NCI-H2171 (cell line): Measurements from ENCODE around the gene MGMT.

Experiments
- DNase-seq: peaks from one replicate; lab custom pipeline; 2025; lab: John Stamatoyannopoulos, UW

The MGMT gene

DNA sequence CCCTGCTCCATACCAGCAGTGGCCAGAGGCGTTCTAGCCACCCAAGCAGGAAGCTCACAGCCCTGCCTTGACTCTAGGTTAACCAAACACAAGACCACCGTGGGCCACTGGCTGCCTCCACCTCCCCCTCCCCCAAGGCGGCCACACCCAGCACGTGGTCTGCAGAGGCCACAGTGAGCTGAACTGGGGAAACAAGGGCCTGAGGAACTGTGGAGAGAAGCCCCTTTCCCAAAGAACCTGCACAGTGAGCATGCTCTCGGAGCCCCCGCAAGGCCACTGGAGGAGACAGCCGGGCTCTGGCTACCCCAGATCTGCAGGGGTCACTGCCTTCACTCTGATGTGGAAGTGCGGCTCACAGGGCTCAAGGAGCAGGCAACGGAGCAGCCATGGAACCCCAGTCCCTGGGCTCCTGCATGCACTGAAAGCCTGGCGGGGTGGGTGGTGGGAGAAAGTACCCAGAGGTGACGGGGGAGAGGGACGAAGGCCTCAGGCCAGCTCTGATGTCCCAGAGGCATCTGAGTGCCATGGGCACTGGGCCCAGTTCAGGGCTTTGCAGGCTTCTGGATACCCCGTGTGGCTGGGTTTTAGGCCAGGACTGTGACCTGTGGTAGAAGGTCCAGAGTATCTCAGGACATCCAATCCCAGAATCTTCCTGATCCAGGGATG is 307.8 kb downstream of the MGMT start:
- DNase-seq, result no peak

DNA sequence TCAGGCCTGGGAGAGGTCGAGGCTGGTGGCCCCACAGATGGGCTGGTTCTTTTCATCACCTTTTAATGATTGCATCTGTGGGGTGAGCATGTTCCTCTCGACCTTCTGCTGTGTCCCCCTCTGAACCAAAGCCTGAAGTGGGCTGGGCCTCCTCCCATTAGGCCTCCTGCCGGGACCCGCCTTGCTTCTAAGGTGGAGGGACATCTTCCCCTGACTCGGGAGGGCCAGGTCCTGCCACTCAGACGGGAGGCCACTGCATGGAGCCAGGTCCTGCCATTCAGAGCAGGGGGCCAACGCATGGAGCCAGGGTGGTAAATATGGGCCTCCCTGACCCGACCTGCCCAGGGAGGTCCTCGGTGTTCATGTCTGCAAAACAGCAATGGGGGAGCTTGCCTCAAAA is 308.6 kb downstream of the MGMT start:
- DNase-seq, result no peak

DNA sequence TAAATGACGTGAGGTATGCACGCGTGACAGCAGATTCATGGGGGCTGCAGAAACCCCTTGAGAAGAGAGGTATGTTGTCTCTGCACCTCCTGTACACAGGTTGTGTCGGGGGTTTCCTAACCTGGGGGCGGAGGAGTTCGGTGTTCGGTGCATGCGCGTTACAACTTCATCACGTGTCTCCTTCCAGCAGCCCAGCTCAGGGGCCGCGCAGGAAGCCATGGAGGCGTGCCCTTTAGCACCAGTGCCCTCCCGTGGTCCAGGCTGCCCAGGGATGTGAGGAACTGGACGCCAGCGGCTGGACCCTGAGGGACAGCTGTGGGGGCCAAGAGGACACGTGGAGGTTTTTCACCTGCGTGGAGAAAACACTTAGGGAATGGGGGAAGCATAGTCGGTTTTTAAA is 310.6 kb downstream of the MGMT start:
- DNase-seq, result no peak

DNA sequence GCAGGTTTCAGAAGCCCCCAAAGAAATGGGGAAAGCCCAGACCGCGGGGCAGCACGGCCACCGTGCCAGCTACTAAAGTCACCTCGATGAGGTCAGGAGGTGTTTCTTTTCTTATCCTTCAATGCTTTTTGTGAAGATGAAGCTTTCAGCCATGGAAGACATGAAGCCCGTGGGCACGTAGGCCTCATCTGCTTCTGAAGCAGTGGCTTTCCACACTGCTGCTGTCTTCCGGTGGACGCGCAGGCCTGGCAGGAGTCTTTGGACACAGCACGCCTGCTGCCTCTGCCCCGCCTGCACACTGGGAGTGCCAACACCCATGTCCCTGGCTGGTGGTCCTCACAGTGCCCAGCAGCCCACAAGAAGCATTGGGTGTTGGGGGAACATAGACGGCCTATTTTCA is 311.5 kb downstream of the MGMT start:
- DNase-seq, result no peak

DNA sequence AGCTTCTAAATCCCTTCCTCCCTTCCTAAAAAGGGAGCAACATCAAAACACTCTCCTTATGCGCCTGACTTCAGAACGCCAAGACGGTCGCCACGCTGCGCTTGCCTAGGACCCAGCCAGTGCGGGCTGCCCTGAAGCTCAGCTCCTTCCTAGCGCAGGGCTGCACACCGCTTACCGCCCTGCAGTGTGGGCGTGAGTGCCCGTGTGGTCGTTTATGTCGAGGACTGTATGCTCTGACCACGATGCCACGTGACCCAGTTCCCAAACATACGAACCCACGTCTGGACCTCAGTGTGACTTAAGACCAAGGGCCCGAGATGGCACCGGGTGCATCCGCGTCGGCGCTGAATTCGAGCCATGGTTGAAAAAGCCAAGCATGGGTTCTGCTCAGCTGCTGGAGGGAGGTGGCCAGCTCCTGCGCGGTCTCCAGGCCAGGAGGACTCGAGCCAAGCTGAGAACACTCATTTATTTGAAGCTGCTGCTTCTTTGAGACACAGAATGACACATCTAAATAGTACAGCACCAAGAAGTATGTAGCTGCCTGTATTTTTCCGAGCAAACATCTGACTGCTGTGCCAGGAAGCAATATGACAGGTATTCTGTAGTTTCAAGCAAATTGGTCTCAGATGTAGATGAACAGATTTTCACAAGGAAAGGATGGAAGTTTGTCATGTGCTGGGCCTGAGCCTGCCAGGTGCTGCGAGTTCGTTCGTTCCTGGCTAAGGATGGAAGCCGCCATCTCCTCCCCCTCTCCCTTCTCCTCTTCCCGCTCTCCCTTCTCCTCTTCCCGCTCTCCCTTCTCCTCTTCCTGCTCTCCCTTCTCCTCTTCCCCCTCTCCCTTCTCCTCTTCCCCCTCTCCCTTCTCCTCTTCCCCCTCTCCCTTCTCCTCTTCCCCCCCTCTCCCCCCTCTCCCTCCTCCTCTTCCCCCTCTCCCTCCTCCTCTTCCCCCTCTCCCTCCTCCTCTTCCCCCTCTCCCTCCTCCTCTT is 312.4 kb downstream of the MGMT start:
- DNase-seq, result no peak

DNA sequence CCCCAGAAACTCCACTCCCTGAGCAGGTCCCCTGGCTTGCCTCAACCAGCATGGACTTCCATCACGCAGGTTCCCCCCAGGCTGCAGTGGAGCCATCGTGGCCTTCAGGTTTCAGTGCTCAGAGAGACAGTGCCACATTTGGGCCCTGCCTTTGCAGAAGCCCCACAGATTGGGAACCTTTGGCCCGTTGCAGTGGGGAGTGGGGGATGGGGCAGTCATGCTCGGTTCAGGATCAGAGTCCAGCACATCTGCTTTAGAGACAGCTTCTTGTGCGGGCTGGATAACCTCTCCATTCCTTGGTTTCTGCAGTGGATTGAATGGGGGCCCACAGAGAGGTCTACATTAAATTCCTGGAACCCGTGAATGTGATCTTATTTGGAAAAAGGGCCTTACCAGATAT is 313.2 kb downstream of the MGMT start:
- no peak for DNase-seq

DNA sequence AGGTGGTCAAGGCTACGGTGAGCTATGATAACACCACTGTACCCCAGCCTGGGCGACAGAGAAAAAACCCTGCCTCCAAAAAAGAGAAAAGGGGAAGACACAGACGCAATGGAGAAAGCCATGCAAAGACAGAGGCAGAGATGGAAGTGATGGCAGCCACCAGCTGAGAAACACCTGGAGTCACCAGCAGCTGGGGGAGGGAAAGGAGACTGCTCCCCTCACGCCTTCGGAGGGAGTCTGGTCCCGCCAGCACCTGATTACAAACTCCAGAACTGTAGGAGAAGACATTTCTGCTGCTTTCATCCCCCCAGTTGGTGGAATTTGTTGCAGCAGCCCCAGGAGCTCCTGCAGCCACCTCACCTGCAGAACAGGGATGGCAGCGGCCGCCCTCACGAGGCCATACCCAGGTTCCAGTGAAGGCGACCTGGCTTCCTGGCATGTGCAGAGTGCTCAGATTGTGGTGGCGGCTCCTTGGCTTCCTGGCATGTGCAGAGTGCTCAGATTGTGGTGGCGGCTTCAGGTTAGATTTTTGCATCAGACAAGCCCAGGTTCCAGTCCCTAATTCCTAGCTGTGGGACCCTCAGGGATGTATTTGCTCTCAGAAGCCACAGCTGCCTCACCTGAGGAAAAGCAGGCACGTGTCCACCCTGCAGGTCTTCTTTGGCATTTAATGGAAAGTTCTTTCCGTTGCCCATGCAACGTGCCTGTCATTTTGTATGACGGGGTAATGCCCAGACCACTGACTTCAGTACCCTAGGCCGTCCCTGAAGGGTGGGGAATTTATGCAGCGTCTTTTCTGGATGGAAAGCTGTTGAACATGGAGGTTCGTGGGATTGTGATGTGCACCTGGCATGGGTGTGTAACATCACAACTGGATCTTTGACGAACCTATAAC is 314.1 kb downstream of the MGMT start:
- no peak for DNase-seq

DNA sequence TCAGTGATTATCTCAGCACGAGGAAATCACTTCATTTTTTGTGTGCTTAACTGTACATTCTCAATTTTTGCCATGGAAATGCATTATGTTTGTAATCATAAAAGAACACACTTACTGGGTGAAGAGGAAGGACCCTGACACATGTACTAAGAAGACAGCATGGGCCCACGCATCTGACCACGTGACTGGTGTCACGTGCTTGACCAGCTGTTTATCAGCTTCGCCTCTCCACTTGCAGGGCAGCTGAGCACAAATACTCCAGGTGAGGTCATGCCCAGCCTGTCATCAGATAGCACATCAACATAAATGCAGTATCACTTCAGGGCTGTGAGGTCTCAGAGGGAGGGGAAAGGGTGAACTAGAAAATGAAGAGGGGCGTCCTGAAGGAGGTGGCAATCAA is 317.2 kb downstream of the MGMT start:
- DNase-seq, result no peak

DNA sequence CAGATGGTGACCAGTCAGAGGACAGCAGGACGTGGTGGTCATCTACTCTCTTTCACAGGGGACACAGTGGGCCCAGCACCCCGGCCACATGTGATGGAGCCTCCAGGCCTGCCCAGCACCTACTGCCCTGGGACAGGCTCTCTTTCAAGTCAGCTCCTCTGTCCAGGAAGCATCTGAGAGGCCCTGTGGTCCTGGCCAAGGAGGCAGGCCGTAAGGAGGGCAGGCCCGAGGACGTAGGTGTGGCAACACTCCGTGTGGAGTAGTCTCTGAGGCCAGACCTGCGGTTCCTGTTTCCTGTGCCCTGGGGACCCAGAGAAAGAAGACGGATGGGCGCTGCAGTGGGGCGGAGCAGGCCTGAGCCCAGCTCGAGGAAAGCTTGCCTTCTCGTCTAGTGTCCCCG is 317.9 kb downstream of the MGMT start:
- DNase-seq, result no peak

DNA sequence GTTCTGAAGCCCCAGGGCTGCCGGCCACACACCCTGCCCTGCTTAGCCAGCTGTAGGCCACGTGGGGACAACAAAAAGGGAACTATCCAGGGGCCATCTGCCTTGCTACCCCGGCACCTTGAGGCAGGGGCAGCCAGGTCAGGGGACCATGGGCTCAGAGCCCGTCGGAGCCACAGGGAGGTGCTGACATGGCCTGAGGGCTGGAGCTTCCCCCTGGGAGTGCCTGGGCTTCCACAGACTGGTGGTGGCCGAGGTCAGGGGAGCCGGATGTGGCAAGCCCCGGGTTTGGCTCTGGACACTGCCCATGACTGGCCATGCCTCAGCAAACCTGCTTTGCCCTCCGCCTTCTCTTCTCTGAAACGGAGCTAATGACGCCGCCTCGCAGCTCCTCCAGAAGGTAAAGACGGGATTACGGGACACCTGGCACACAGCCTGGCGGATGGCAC is 318.5 kb downstream of the MGMT start:
- DNase-seq, result peak; percentile 33

DNA sequence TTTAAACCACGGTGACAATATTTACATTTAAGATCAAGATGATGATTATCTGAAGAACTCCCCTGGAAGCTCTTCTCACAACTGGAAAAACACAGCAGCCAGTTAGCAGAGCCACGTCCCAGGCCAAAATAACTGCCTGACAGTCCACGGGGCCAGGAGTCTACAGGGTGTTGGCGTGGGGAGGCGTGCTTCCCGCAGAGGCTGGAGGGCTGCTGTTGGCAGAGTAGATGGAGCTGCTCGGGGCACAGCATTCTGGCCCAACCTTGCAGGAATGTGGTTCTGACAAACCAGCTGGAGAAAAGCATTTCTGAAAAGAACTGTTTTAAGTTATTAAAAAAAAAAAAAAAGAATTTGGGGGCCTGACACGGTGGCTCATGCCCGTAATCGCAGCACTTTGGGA is 319.2 kb downstream of the MGMT start:
- DNase-seq, result no peak

DNA sequence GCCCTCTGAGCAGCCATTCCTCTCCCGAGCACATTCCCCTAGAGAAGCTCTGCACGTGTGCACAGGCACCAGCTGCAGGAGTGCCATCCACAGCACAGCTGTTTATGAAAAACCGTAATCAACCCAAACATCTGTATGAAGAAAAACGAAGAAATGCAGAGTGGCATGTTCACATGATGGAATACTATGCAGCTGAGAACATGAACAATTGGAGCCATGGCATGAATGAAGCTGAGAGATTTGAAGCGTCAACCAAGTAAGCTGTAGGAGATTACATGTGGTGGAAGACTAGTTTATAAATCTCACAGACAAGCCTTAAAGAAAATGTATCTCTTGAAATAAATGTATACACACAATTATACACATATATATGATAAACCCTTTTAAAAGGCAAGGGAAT is 320.5 kb downstream of the MGMT start:
- DNase-seq, result no peak

DNA sequence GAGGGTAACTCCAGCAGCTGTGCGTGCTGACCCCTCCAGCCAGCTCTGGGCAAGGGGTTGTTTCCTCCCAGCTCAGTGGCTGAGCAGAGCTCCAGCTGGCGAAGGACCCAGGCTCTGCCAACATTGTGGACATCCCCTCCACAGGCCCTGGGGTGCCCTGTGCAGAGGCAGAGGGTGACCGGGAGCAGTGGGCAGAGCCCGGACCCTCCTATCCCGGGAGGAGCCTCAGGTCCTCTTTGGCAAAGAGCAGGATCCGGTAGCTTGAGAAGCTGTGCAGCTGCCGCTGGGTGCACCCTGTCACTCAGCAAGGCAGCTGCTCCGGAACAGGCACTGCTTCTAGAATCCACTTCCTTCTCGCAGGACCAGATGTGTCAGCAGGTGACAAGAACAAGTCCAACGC is 321.2 kb downstream of the MGMT start:
- DNase-seq, result no peak

DNA sequence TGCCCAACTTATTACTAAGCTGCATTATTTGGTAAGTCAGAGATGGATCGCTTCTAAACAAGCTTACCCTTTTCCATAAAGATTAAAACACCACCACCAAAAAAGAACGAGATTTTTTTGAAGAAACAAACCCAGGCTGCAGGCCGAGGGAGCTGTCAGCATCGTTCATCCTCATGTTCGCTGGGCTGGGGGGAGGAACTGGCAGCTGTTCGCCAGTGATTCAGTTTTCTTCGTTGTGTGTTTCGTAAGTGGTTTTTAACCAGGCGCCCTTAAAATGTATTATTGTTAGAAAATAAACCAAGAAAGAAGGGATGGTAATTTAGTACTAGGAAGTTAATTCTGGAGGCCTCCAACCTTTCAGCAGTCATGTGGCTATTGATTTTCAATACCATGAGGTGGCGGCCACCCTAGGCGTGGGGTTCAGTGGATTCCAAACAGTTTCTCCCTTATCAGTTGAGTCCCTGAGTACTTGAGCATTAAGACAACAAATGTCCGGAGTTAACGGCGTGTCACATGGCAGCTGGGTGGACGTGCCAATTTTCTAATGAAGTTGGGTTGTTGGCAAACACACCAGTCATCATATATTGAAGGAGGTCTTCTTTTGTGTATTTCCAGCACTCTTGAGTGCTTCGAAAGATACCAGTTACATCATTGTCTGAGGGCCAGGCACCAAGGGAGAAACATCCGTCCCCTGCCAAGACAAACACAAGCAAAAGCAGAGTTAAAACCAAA is 323.8 kb downstream of the MGMT start:
- DNase-seq, result no peak

DNA sequence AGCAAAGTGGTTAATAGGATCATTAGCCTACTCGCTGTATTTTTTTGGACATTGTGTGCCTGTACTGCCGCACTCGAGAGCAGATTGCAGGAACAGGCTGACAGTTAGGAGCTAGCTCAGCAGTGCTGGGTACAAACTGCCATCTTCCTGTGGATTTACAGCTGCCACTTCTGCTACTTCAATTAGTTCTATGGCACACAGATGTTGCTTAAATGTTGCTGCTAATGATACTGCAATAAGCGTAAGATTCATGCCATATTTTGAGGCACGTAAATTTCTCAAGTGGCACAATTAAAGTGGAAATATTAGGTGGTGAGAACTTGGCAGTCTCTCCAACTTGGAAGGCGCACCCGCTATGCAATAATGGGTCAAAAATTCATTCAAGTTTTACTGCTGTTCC is 325.1 kb downstream of the MGMT start:
- peak; percentile 23 for DNase-seq

DNA sequence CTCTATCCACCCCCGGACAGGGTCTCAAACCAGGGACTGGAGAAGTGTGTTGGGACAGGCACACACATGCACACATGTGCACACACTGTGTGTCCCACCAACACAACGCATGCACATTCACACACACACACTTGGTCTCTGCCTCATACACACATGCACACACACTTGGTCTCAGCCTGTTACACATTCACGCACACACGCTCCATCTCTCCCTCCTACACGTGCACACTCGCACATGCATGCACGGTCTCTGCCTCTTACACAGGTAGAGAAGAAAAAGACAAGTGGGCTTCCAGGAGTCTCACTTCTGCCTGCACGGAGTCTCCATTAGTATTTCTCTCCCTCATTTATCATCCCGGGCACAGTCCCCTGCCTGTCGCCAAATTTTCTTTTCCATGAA is 325.8 kb downstream of the MGMT start:
- DNase-seq, result no peak

DNA sequence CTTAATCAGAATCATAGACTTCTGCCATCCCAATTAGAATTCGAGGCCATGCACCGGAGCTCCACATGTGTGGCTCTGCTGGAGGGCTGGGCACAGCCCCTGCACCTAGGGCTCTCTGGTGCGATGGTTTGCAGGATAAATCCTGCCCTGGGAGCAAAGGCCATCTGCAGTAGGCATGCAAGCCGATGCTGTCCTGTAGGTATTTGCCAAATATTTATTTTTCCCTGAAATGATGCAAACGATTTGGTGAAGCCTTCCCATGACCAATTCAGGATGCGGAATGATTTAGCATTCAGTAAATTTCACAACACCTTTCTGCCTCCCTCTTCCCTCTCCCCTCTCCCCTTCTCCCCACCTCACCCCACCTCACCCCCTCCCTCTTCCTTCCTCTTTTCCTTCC is 326.4 kb downstream of the MGMT start:
- no peak for DNase-seq

DNA sequence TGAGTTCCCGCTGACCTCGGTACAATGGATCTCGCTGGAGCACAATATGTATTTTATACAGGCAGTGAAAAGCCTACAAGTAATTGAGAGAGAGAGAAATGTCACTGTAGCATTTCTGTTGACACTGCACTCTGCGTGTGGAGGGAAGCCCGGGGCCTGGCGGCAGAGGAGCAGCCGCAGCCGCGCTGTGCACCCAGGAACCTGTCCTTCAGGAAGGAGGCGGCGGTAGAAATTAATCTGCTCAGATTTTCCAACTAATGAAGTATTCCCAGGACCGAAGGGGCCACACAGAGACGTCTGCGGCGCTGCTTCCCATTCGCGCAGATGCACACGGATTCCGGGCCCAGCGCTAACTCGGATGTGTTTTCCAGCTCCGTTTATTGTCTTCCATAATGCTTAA is 327.0 kb downstream of the MGMT start:
- no peak for DNase-seq

DNA sequence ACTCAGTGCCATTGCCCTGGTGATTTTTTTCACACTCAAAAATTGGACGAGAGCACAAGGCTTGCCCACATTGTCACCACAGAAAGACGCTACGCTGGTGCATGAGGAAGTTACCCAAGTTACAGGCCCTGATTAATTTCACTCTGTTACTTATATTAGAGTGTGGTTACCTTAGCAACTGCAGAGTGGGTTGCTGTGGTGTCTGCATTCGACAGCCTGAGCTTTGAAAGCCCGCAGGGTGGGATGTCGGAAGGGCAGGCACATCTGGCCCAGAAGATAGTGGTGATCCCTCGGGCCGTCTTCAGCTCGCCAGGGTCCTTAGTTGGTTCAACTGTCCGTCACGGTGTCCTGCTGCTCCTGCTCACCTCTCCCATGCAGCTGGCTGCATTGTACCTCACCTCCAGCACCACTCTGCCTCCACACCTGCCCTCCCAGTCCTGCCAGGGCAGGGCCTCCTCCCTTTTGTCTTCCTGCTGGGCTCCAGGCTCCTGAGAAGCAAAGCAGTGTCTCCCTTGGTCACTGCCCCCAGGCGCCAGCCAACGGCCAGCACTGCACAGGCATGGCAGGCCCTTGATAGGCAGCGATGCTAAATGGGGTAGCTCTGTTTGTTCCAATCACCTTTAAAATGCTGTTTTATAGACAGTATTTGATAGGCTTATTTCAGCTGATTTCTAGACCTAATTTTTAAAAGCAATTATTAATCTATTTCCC is 329.8 kb downstream of the MGMT start:
- no peak for DNase-seq

DNA sequence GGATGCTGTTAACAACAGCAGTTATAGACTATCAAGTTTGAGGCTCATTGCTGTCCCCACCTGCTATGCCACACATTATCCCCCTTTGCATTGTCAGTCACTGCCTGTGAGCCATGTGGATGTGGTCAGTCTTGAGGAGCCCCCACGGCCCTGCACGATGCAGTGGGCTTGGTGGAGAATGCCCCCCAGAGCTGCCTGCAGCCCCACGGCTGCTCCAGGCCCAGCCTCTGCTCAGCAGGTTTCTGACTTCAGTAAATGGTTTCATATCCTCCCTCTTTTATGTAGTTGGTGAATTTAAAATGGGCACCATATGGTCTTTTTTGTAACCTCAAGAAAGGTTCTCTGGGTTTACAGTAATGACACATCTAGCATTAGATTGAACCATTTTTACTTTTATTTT is 332.9 kb downstream of the MGMT start:
- DNase-seq, result no peak

DNA sequence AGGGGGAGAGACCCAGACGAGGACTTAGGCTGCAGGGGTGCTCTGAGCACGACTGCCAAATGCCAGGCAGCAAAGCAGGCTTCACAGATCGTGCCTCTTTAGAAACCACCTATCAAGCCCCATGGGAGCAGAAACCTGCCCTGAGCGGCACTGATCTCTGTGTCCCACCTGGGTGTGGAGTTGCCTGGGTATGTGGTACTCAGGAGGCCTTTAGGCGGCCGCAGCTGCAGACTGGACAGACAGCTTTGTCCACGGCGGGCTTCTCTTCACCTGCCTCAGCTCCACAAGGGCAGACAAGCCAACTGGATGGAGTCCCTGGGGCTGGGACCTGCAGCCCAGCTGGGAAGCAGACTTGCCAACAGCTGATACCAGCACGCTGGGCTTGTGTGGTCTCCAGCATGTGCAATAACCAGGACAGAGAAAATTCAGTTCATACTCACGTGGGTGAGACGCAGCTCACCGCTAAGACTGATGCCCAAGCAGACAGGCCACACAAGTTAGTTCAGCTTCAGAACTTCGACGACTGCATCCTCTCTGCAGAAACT is 333.8 kb downstream of the MGMT start:
- DNase-seq, result no peak
